Loucy (cell line): ENCODE measurements around the gene PTPRN2.

Experiments used
- CTCF ChIP-seq: fragments of 200-600 bp; sonication (generic); conservative IDR thresholded peaks from 2 replicates; pipeline ENCODE4 v1.5.1; 2014; ENCODE audit warnings: mild to moderate bottlenecking, antibody characterized with exemption, low read length
- EZH2phosphoT487 ChIP-seq: fragments of 200-600 bp; IDR thresholded peaks from 2 replicates; pipeline ENCODE4 v1.6.1; 2018; ENCODE audit warnings: antibody characterized with exemption, mild to moderate bottlenecking, moderate library complexity, borderline replicate concordance

DNA sequence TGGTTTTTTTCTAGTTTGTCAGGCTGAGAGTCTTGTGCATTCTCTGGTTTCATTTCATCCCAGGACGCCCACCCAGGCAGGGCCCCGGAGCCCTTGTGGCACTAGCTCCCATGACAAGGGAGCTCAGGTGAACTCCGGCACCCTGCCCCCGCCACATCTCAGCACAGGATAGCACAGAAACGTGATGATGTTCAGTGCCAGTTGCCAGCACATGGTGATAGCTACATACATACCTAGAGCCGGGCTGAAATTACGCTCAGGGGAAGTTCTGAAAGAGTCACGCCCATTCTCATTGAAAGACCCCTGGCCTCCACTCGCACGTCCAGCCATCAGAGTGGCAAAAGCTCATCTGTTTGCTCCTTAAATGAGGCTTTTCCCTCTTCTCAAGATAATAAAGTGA, 273.7 kb downstream of the PTPRN2 start:
- TF ChIP-seq CTCF (no peak), EZH2phosphoT487 (no peak)
